ENCODE measurements around the gene PDE4D. TPM values are rescaled to one million over a fixed set of nuclear protein-coding genes. Genes with fewer than 3 reads are reported as not detected.
A peak's percentile ranks its signal among the peaks of the same experiment; 100 is the strongest.

The PDE4D gene
- total RNA-seq, 1 experiment from 2014 or later = 3.3 TPM

DNA sequence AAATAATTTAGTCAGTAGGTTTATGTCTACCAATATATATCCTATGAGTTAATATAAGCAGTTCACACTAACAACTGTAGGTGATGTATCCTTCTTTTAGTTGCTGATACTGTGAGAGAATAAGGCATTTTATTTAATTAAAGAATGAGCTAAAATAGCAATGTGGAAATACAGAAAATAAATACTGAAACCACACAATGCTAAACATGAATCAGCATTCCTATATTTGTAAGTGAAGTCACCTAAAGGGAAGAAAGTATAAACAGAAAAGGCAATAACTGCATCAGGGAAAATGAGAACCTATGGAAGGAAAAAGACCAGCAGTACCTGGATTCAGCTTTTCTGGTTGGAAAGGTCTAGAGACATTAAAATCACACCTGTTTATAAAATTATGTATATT, 336.0 kb downstream of the PDE4D start:
- H3K27ac Mint-ChIP-seq = no peak overlapping the region
- H3K4me1 Mint-ChIP-seq = peaks cover 39% of the 10 kb centered on the region
- CTCF ChIA-PET = interaction anchor here (0.6 kb wide), 1 partner anchor 12 kb away, joined by 5 read pairs; no protein-coding TSS in a partner anchor
- H3K9me3 Mint-ChIP-seq = 0 out of 2 replicates have a peak, but pooled peaks cover 4% of the 10 kb centered on the region
- POLR2A ChIA-PET = no interaction called here
- TF ChIP-seq EMX1 (CRISPR knock-in tag; IDR thresholded peaks at IDR 0.05) (no peak), ESRRA (CRISPR knock-in tag; IDR thresholded peaks at IDR 0.05; ENCODE audit: borderline replicate concordance) (no peak), IRF2 (CRISPR knock-in tag; IDR thresholded peaks at IDR 0.05; ENCODE audit: borderline replicate concordance, low read depth) (no peak), TCF7 (CRISPR knock-in tag; IDR thresholded peaks at IDR 0.05; ENCODE audit: low read depth) (no peak), NR2C2 (CRISPR knock-in tag; IDR thresholded peaks at IDR 0.05) (no peak), ELF4 (CRISPR knock-in tag; IDR thresholded peaks at IDR 0.05; ENCODE audit: low read depth) (no peak), GABPB1 (CRISPR knock-in tag; IDR thresholded peaks at IDR 0.05) (no peak), SOX15 (CRISPR knock-in tag; IDR thresholded peaks at IDR 0.05) (no peak), JAZF1 (CRISPR knock-in tag; IDR thresholded peaks at IDR 0.05) (no peak), JUN (CRISPR knock-in tag; IDR thresholded peaks at IDR 0.05) (no peak), FOXK1 (CRISPR knock-in tag; IDR thresholded peaks at IDR 0.05) (no peak)
- TF ChIP-seq, protein P1, sequence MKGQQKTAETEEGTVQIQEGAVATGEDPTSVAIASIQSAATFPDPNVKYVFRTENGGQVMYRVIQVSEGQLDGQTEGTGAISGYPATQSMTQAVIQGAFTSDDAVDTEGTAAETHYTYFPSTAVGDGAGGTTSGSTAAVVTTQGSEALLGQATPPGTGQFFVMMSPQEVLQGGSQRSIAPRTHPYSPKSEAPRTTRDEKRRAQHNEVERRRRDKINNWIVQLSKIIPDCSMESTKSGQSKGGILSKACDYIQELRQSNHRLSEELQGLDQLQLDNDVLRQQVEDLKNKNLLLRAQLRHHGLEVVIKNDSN (CRISPR knock-in tag; IDR thresholded peaks at IDR 0.05) = no peak
- TF ChIP-seq, protein P2, sequence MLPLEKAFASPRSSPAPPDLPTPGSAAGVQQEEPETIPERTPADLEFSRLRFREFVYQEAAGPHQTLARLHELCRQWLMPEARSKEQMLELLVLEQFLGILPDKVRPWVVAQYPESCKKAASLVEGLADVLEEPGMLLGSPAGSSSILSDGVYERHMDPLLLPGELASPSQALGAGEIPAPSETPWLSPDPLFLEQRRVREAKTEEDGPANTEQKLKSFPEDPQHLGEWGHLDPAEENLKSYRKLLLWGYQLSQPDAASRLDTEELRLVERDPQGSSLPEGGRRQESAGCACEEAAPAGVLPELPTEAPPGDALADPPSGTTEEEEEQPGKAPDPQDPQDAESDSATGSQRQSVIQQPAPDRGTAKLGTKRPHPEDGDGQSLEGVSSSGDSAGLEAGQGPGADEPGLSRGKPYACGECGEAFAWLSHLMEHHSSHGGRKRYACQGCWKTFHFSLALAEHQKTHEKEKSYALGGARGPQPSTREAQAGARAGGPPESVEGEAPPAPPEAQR (CRISPR knock-in tag; IDR thresholded peaks at IDR 0.05) = no peak
- H3K27me3 Mint-ChIP-seq (ENCODE audit: low read depth) = no peaks in the 10 kb centered on the region
- no peak for ATAC-seq
- H3K36me3 Mint-ChIP-seq = no peaks in the 10 kb centered on the region
- H3K4me3 Mint-ChIP-seq = no peak overlapping the region
- DNase-seq (ENCODE audit: low spot score) = no peak

DNA sequence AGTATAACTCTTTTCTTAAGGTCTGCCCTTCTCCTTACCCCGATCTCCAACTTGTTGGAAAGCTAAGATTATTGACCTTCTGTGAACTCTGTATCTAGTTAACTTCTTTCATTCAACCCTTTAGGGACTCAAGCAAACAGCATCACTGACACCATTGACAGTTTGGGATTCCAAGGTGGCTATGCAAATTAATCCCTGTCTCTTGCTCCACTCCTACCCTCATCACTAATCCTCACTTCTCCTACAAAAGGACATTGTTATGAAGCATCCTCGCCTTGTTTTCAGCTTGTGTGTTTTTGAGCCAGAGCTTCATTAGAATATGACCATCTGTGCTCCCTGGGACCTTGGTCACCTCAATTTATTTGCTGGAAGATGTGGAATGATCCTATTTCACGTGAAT, 337.9 kb downstream of the PDE4D start:
- H3K27me3 Mint-ChIP-seq (ENCODE audit: low read depth) = no peaks in the 10 kb centered on the region
- no peak for TF ChIP-seq NR1H2 (CRISPR knock-in tag; IDR thresholded peaks at IDR 0.05)
- TF ChIP-seq, protein P3, sequence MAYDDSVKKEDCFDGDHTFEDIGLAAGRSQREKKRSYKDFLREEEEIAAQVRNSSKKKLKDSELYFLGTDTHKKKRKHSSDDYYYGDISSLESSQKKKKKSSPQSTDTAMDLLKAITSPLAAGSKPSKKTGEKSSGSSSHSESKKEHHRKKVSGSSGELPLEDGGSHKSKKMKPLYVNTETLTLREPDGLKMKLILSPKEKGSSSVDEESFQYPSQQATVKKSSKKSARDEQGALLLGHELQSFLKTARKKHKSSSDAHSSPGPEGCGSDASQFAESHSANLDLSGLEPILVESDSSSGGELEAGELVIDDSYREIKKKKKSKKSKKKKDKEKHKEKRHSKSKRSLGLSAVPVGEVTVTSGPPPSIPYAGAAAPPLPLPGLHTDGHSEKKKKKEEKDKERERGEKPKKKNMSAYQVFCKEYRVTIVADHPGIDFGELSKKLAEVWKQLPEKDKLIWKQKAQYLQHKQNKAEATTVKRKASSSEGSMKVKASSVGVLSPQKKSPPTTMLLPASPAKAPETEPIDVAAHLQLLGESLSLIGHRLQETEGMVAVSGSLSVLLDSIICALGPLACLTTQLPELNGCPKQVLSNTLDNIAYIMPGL (CRISPR knock-in tag; IDR thresholded peaks at IDR 0.05) = no peak
- no peak for TF ChIP-seq ZNF121 (CRISPR knock-in tag; IDR thresholded peaks at IDR 0.05)
- TF ChIP-seq TCF7 (CRISPR knock-in tag; IDR thresholded peaks at IDR 0.05; ENCODE audit: low read depth) = no peak
- TF ChIP-seq FOXJ3 (CRISPR knock-in tag; IDR thresholded peaks at IDR 0.05; ENCODE audit: borderline replicate concordance) = no peak
- no peak for TF ChIP-seq SMAD3 (CRISPR knock-in tag; IDR thresholded peaks at IDR 0.05; ENCODE audit: borderline replicate concordance)
- TF ChIP-seq, protein P4, sequence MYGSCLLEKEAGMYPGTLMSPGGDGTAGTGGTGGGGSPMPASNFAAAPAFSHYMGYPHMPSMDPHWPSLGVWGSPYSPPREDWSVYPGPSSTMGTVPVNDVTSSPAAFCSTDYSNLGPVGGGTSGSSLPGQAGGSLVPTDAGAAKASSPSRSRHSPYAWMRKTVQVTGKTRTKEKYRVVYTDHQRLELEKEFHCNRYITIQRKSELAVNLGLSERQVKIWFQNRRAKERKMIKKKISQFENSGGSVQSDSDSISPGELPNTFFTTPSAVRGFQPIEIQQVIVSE (CRISPR knock-in tag; IDR thresholded peaks at IDR 0.05; ENCODE audit: borderline replicate concordance) = no peak

DNA sequence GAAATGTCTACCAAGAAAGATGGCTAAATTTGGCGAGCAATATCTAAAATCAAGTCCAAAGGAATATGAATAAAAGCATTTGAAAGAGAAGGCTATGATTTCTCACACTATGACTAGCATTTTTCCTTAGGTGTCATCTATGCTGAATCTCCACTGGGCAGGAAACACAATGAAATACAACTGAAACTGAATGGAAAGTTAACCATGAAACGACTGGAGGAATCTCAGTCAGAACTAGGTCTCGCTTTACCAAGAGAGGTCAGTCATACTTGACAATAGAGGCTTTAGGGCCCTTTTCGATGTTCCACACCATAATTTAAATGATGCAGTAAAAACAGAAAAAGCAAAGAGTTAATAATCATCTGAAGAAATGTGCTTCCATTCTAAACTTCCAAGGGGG, 339.0 kb downstream of the PDE4D start:
- ATAC-seq (no peak), DNase-seq (ENCODE audit: low spot score) (no peak)
- CTCF ChIA-PET = interaction anchor here (1.3 to 1.4 kb wide), 2 partner anchors 9 to 119 kb away, joined by 3 read pairs; no protein-coding TSS in a partner anchor
- POLR2A ChIA-PET = no interaction called here
- no peak overlapping the region for H3K4me3 Mint-ChIP-seq
- no peaks in the 10 kb centered on the region for H3K27me3 Mint-ChIP-seq (ENCODE audit: low read depth)
- no peaks in the 10 kb centered on the region for H3K36me3 Mint-ChIP-seq
- H3K4me1 Mint-ChIP-seq = peaks cover 19% of the 10 kb centered on the region
- no peaks in the 10 kb centered on the region for H3K9me3 Mint-ChIP-seq
- H3K27ac Mint-ChIP-seq = no peak overlapping the region; the same call in 1 of the 2 replicates
- TF ChIP-seq, protein P5, sequence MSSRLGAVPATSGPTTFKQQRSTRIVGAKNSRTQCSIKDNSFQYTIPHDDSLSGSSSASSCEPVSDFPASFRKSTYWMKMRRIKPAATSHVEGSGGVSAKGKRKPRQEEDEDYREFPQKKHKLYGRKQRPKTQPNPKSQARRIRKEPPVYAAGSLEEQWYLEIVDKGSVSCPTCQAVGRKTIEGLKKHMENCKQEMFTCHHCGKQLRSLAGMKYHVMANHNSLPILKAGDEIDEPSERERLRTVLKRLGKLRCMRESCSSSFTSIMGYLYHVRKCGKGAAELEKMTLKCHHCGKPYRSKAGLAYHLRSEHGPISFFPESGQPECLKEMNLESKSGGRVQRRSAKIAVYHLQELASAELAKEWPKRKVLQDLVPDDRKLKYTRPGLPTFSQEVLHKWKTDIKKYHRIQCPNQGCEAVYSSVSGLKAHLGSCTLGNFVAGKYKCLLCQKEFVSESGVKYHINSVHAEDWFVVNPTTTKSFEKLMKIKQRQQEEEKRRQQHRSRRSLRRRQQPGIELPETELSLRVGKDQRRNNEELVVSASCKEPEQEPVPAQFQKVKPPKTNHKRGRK (CRISPR knock-in tag; IDR thresholded peaks at IDR 0.05; ENCODE audit: borderline replicate concordance) = no peak
- TF ChIP-seq ZBTB21 (CRISPR knock-in tag; IDR thresholded peaks at IDR 0.05; ENCODE audit: borderline replicate concordance) (no peak), HMGA2 (CRISPR knock-in tag; IDR thresholded peaks at IDR 0.05) (no peak), CREB1 (CRISPR knock-in tag; IDR thresholded peaks at IDR 0.05) (no peak), ZNF263 (CRISPR knock-in tag; IDR thresholded peaks at IDR 0.05; ENCODE audit: low read depth) (no peak)
- TF ChIP-seq, protein P6, sequence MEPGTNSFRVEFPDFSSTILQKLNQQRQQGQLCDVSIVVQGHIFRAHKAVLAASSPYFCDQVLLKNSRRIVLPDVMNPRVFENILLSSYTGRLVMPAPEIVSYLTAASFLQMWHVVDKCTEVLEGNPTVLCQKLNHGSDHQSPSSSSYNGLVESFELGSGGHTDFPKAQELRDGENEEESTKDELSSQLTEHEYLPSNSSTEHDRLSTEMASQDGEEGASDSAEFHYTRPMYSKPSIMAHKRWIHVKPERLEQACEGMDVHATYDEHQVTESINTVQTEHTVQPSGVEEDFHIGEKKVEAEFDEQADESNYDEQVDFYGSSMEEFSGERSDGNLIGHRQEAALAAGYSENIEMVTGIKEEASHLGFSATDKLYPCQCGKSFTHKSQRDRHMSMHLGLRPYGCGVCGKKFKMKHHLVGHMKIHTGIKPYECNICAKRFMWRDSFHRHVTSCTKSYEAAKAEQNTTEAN (CRISPR knock-in tag; IDR thresholded peaks at IDR 0.05) = no peak

More for the DNA sequence above, 337.9 kb downstream of the PDE4D start:
- DNase-seq (ENCODE audit: low spot score) (no peak), ATAC-seq (peak; percentile 56)
- Mint-ChIP-seq H3K27ac (no peak overlapping the region), H3K9me3 (0 out of 2 replicates have a peak, but pooled peaks cover 4% of the 10 kb centered on the region), H3K4me3 (no peak overlapping the region), H3K4me1 (peaks cover 24% of the 10 kb centered on the region), H3K36me3 (no peaks in the 10 kb centered on the region)
- ChIA-PET POLR2A (no interaction called here), CTCF (interaction anchor here (1.4 kb wide), 1 partner anchor 8 kb away, joined by 3 read pairs; no protein-coding TSS in a partner anchor)
